Mucosa of gallbladder (tissue), 1 donor: ENCODE measurements around the gene BDNF. TPM values are rescaled to one million over a fixed set of nuclear protein-coding genes. Genes with fewer than 3 reads are reported as not detected.

Experiments used
- DNase-seq: peaks from one replicate; pipeline ENCODE4 v3.0.0-alpha.2; 2020; ENCODE audit warnings: low spot score
- total RNA-seq: library from RNA; stranded (reverse); gene quantifications from one replicate; pipeline ENCODE4 v1.2.1, GENCODE V29; 2021
- donor health status: DM: no; HTN: no; CAD: no.

The BDNF gene
- total RNA-seq, 1 donor from 2014 or later, result 6.8 TPM

DNA sequence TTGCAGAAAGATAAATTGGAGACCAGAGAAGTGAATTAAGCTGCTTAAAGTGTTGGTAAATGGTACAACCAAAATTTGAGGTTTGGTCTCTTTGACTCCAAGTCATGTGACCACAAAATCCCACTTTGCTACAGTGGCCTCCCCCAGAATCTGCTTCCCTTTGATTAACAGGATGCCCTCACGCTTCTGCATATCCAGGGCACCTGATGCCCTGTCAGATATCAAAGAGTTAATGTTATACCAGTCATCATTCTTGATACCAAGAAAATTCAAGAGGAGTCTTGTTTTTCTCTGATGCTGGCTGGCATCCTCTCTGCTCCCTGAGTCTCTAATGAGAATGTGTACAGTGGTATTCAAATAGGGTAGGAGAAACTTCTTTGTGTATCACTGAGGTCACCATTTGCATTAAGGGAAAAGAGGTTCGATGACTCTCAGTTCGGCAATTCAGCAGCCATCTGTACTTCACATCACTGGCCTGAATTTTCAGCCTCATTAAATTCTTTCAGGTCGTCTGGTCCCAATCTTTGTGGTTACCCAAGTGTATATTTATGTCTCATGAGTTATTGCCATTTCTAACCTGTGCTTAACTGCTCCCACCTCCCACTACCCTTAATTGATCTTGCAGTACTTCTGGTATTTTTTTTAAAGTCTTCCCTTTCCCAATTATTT lies 73.9 kb downstream of the BDNF start:
- no peak for DNase-seq

- no peak for DNase-seq
Observed at GRCh38 chr11:27625347-27625912, 74.8 kb downstream of the BDNF start.

GRCh38 chr11:27623945-27624523 lies 76.2 kb downstream of the BDNF start:
- DNase-seq, result no peak

GRCh38 chr11:27622541-27623300 lies 77.5 kb downstream of the BDNF start:
- no peak for DNase-seq

GRCh38 chr11:27621405-27622161 lies 78.7 kb downstream of the BDNF start:
- no peak for DNase-seq

- DNase-seq, result no peak
Observed at GRCh38 chr11:27619763-27620335, 80.4 kb downstream of the BDNF start.

- no peak for DNase-seq
Observed at GRCh38 chr11:27619039-27619574, 81.1 kb downstream of the BDNF start.

- no peak for DNase-seq
Observed at GRCh38 chr11:27618281-27618915, 81.9 kb downstream of the BDNF start.

- no peak for DNase-seq
Observed at GRCh38 chr11:27616711-27617110, 83.5 kb downstream of the BDNF start.

DNA sequence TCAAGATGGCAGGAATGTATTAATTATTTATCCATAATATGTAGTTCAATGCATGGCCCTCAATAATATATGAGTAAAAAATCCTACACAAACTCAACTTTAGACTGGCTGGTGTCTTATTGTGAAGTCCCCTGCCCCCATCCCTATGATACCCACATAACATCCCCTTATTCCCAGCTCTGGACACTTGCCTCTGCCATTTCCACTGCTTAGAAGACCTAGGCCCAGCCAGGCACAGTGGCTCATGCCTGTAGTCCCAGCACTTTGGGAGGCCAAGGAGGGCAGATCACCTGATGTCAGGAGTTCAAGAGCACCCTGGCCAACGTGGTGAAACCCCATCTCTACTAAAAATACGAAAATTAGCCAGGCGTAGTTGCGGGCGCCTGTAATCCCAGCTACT lies 84.4 kb downstream of the BDNF start:
- DNase-seq, result no peak

DNA sequence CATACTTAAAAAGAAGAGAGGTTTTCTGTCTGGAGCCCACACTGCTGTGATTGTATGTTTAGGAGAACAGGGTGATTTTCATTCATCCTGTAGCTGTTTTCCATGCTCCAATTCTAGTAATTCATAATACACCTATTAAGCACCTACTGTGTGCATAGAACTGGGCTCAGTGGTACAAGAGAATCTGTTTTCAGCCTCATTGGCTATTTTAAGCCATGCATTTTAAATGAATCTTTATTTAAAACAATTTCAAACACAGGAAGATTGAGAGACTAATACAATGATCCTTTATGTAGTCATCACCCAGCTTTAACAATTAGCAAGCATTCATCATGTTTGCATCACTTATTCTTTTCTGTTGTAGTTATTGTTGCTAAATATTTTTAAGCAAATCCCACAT lies 86.2 kb downstream of the BDNF start:
- DNase-seq, result no peak

DNA sequence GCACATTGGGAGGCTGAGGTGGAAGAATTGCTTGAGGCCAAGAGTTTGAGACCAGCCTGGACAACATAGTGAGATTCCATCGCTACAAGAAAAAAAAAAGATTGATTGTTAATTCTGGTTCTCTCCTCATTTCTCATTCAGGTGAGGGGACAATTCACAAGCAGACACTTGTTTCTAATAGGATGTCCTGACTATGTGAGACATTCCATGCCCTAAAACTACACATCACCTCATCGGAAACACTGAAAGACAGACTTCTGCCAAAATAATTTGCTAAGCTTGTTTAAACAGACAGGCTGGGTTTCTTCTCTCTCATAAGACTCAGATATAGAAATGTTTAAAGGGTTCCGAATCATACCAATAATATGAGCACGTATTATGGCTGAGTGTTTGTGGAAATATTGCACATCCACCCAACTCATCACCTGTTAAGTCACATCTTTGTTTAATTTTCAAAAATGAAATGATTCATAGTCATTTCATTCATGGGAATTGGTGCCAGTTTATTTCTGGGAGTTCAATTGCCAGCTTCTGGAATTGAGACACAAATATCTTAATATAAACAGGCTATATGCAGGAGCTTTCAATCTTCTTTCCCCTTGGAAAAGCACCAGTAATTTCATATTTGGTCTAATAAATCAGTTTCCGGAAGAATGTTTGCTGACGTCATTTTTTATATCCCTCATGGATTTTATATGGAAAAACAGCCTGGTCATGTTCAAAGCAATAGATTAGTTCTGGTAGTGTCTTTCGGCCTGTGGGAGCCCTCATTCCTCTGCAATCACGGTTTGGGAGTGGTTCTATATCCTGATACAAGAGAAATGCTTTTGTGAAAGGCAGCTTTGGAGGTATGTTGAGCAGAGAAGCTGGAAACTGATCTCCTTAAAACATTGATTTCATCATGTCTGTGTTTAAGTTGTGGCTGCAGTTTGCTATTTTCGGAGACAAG lies 87.0 kb downstream of the BDNF start:
- DNase-seq, result no peak

- no peak for DNase-seq
Observed at GRCh38 chr11:27611947-27612455, 88.3 kb downstream of the BDNF start.

DNA sequence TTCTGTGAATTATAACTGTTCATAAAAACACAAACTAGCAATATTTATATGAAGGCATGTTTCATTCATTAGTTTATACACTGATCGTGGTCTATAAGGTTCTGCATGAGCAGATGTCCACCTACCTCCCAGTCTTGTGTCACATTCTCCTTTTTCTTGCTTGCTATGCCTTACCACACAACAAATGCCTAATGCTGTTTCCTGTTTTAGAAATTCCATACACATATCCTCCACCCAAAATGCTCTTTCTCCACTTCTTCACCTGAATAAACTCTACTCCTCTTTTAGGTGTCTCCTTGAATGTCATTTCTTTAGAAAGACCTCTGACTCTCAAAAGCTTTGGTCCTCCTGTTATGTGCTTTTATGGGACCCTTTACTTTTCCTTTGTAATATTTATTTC lies 88.9 kb downstream of the BDNF start:
- no peak for DNase-seq

DNA sequence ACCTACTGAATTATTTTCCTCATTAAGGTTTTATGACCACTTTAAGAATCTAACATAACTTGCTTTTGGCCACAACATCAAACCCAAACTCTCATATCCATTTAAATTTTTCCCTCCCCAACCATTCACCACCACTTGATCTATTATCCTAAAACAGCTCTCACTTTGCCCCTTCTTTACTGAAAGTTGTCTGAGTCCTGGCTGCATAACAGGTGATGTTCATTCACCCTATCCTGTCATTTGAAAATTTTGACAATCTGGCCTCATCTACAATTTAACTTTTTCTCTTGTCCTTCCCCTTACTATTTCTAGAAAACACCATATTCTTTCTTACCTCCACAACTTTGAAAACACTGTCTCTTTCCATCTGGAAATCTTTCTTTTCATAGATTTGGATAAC lies 89.3 kb downstream of the BDNF start:
- no peak for DNase-seq

- DNase-seq, result no peak
Observed at GRCh38 chr11:27610280-27610679, 90.0 kb downstream of the BDNF start.

- DNase-seq, result no peak
Observed at GRCh38 chr11:27608951-27609350, 91.3 kb downstream of the BDNF start.

DNA sequence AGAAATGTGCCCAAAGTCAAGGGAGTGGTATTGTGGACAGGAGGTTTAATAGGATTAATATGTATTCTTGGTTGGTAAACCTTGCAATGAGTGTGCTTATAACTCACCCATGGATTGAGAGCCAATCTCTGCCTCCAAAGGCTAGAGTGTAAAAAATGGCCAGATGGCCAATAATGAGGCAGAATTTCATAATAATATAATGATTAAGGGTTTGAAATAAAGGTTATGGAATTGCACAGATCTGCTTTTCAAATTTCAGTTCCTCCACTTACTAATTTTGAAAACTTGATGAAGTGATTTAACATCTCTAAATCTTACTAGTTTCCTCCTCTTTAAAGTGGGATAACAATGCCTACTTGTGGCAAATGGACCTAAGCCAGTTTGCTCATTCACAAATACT lies 94.8 kb downstream of the BDNF start:
- no peak for DNase-seq
